Stomach (tissue), 9 donors: ENCODE data around the gene NEDD9. TPM values are rescaled to one million over a fixed set of nuclear protein-coding genes. Genes with fewer than 3 reads are reported as not detected.

Experiments used
- DNase-seq, 2 donors: peaks; one replicate each; pipeline versions ENCODE4 v3.0.0 to v3.0.0-alpha.2; 2013 to 2019
- H3K27ac ChIP-seq, 5 donors: fragments of 200-600 bp in 4 of 5; sonication (generic) in 4 of 5; one replicate each; pipeline ENCODE4 v1.5.1; 2013 to 2019; ENCODE audit warnings: mild to moderate bottlenecking in 1 of 5, moderate library complexity in 1 of 5
- H3K27me3 ChIP-seq, 3 donors: fragments of 200-600 bp; sonication (generic); one replicate each; pipeline ENCODE4 v1.5.1; 2017 to 2019; ENCODE audit warnings: mixed run types in 1 of 3
- H3K36me3 ChIP-seq, 4 donors: fragments of 200-600 bp; sonication (generic); 1 replicate in 3 of 4; 2 replicates in 1 of 4; pipeline ENCODE4 v1.5.1; 2016 to 2019
- H3K4me1 ChIP-seq, 4 donors: fragments of 200-600 bp; sonication (generic); one replicate each; pipeline ENCODE4 v1.5.1; 2016 to 2019
- H3K4me3 ChIP-seq, 4 donors: fragments of 200-600 bp; sonication (generic) in 3 of 4; one replicate each; pipeline ENCODE4 v1.5.1; 2016 to 2019; ENCODE audit warnings: mild to moderate bottlenecking in 1 of 4
- H3K9me3 ChIP-seq, 4 donors: fragments of 200-600 bp; sonication (generic); one replicate each; pipeline ENCODE4 v1.5.1; 2016 to 2019
- EP300 ChIP-seq: sonication (generic); formaldehyde crosslinking; IDR thresholded peaks from one replicate; pipeline ENCODE4 v1.6.1; 2017; ENCODE audit warnings: antibody characterized with exemption
- POLR2A ChIP-seq, 4 donors: fragments of 450-650 bp; IDR thresholded peaks; one replicate each; pipeline ENCODE4 v1.6.1; 2016; ENCODE audit warnings: antibody characterized with exemption in 4 of 4, control low read depth in 2 of 4, mild to moderate bottlenecking in 1 of 4, moderate library complexity in 1 of 4
- POLR2AphosphoS5 ChIP-seq, 3 donors: sonication (generic); formaldehyde crosslinking; IDR thresholded peaks; one replicate each; pipeline ENCODE4 v1.6.1; 2016; ENCODE audit warnings: antibody characterized with exemption in 3 of 3
- WGBS, 5 donors: extraction: QIAGEN DNeasy Blood & Tissue Kit in 3 of 5; methylation state at CpG; one replicate each; pipeline versions ENCODE4 v1.1.5 to v1.1.7; 2013 to 2018; 5-methylcytosine and 5-hydroxymethylcytosine counted together
- intact Hi-C: fragments of 100-400 bp; cut with DNase I; formaldehyde crosslinking; loops from one replicate; pipeline ENCODE4 v1.15.1; 2023; ENCODE audit warnings: low total_unique reads
- polyA plus RNA-seq, 3 donors: library from polyadenylated mRNA; stranded (reverse); fragments of 200-250 nt; gene quantifications; one replicate each; pipeline ENCODE4 v1.2.3, GENCODE V29; 2013
- total RNA-seq, 5 donors: library from RNA; depleted of rRNA; stranded (reverse); fragments of >200 nt; gene quantifications; one replicate each; pipeline versions ENCODE4 v1.1.0 to v1.2.3, GENCODE V29; 2014 to 2016
- TF ChIP-seq, protein P1 (sequence below), 7 experiments: fragments of 450-650 bp in 4 of 7; fragments of 200-600 bp in 3 of 7; sonication (generic) in 3 of 7; IDR thresholded peaks; one replicate each; pipeline ENCODE4 v1.5.1; 2016 to 2019; ENCODE audit warnings: antibody characterized with exemption in 7 of 7, control low read depth in 2 of 7, mild to moderate bottlenecking in 1 of 7
- donor health status: healthy with polysubstance abuse.
- donor health status: Bipolar disorder and iron deficiency.
- donor health status: healthy.

The NEDD9 gene
- total and polyA plus RNA-seq, 8 donors: 4.2 to 97.9 (median 26.9) TPM

DNA sequence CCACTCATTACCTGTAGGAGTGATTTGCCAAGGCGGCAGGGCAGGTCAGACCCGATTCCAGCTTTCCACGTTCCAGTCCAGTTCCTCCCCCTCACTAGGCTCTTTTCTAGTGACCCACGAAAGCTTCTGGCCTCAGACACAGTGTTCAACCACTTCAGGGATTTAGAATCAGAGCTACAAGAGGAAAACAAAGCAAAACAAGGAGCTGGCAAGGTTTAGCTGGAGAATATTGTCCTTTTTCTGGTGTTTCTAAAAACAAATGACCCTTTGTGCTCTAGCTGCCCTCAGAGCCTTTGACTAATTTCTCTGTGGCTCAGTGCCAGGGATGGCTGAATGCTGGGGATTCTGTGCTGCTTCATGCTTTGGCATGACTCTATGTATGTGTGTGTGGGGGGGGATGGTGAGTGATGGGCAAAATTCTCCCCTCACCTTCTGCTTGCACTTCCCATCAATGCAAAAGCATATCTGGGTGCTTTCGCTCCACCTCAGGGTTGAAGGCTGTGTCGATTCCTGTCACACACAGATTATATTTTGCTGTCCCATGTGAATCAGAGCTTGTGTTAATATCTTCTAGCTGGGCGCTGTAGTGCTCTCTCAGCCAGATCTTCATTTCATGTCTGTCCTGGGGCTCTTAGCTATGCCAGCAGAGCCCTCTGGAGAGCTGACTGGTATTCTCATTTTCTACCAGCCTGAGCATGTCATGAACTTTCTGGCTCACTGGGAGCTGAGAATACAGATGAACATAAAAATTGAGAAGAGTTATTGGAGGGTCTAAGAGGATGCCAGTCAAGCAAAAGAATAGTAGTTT, 19.3 kb upstream of the NEDD9 start:
- Histone ChIP-seq H3K27me3 (no peaks in the 10 kb centered on the region), H3K4me1 (peaks cover 8 to 29% (median 20%) of the 10 kb centered on the region in 4 donors), H3K4me3 (no peak overlapping the region), H3K27ac (peak overlapping the region; percentile 44 to 77 (median 68)), H3K9me3 (peaks cover 0 to 4% (median 0%) of the 10 kb centered on the region in 4 donors), H3K36me3 (peaks cover 0 to 5% (median 0%) of the 10 kb centered on the region in 4 donors)
- 42 to 60% (median 42%) methylated on average over 7 of the region's 7 CpGs for WGBS, 5 donors
- TF ChIP-seq POLR2AphosphoS5 (IDR thresholded peaks at IDR 0.05): peak; percentile 18 to 62 (median 30)
- no peak for TF ChIP-seq EP300
- intact Hi-C loops: no loop called here
- peak; percentile 50 to 84 for DNase-seq

DNA sequence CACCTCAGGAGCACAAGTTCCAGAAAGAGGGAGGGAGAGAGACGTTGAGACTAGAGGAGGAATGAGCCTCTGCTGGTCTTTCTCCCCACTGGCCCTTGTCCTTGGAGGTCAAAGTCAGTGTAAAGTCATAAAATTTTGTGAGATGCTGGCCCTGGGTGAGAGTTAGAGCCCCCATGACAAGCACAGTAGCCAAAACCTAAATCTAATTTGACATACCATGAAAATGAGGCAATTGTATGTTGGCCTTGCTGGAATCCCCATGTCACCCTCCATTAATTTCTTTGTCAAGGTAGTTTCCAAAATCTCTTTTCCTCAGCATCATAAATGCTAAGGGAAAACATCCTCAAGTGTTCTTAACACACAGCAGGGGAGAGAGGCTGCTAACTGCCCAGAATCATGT, 17.6 kb upstream of the NEDD9 start:
- WGBS, 5 donors: 85 to 98% (median 90%) methylated on average over 1 of the region's 1 CpG
- H3K4me1 ChIP-seq: peaks cover 8 to 41% (median 24%) of the 10 kb centered on the region in 4 donors
- no peak for DNase-seq
- no peak overlapping the region for H3K27ac ChIP-seq
- TF ChIP-seq, protein P1, sequence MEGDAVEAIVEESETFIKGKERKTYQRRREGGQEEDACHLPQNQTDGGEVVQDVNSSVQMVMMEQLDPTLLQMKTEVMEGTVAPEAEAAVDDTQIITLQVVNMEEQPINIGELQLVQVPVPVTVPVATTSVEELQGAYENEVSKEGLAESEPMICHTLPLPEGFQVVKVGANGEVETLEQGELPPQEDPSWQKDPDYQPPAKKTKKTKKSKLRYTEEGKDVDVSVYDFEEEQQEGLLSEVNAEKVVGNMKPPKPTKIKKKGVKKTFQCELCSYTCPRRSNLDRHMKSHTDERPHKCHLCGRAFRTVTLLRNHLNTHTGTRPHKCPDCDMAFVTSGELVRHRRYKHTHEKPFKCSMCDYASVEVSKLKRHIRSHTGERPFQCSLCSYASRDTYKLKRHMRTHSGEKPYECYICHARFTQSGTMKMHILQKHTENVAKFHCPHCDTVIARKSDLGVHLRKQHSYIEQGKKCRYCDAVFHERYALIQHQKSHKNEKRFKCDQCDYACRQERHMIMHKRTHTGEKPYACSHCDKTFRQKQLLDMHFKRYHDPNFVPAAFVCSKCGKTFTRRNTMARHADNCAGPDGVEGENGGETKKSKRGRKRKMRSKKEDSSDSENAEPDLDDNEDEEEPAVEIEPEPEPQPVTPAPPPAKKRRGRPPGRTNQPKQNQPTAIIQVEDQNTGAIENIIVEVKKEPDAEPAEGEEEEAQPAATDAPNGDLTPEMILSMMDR (IDR thresholded peaks at IDR 0.05): no peak
- TF ChIP-seq EP300: no peak
- TF ChIP-seq POLR2A (IDR thresholded peaks at IDR 0.05): no peak
- TF ChIP-seq POLR2AphosphoS5 (IDR thresholded peaks at IDR 0.05): no peak
- intact Hi-C loops: no loop called here
- no peaks in the 10 kb centered on the region for H3K27me3 ChIP-seq
- peaks cover 0 to 5% (median 0%) of the 10 kb centered on the region in 4 donors for H3K36me3 ChIP-seq
- H3K9me3 ChIP-seq: peaks cover 0 to 4% (median 0%) of the 10 kb centered on the region in 4 donors
- H3K4me3 ChIP-seq: no peak overlapping the region

DNA sequence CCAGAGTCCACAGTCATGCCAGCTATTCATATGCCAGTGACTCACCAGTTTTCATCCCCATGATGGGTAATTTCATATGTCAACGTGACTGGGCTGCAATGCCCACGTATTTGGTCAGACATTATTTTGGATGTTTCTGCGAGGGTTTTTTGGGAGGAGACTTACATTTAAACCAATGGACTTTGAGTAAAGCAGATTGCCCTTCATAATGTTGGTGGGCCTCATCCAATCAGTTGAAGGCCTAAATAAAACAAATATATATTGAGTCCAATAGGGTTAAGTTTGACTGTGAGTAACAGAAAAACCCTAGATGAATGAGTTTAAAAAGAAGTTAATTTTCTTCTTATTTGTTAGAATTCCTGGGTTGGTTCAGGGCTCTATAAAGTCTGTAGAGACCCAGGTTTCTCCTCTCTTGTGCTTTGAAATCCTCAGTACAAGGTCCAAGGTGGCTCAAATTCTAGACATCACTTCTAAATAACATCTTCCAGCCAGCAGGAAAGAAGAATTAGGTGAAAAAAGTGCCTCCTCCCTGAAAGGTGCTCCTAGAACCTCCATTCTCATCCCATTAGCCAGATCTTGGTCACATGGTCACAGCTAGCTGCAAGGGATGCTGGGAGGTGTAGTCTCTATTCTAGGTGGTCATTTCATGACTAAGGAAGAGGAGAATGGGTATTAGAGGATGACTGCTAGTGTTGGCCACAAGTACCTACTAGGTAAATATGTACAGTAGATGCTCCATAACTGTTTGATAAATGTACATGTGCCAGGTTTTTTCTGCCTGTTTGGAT, 16.7 kb upstream of the NEDD9 start:
- H3K4me3 ChIP-seq: no peak overlapping the region
- no peak overlapping the region for H3K27ac ChIP-seq
- no peaks in the 10 kb centered on the region for H3K27me3 ChIP-seq
- peaks cover 0 to 4% (median 0%) of the 10 kb centered on the region in 4 donors for H3K9me3 ChIP-seq
- no peak for TF ChIP-seq POLR2A (IDR thresholded peaks at IDR 0.05)
- TF ChIP-seq, protein P1 (IDR thresholded peaks at IDR 0.05): no peak
- TF ChIP-seq EP300: no peak
- no peak for TF ChIP-seq POLR2AphosphoS5 (IDR thresholded peaks at IDR 0.05)
- no peak for DNase-seq
- H3K4me1 ChIP-seq: peaks cover 8 to 44% (median 26%) of the 10 kb centered on the region in 4 donors
- WGBS, 5 donors: 94 to 98% (median 96%) methylated on average over 3 of the region's 3 CpGs
- intact Hi-C loops: no loop called here
- peaks cover 0 to 5% (median 0%) of the 10 kb centered on the region in 4 donors for H3K36me3 ChIP-seq

DNA sequence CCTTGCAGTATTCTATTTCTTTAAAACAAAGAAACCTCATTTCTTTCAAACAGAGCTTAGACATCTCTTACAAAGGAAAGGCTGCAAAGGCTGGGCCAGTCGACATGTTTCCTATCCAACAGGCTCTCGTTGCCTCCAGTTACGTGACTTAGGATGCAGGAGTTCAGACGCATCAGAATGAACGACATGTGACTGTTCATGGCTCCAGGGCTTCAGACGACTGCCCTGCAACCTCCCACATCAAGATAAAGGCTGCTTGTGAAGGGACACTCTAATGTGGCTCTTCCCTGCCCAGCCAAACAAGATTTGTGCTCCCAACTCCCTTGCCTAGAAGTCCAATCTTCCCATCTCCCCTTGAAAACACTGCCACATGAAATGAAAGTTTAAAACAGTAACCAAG, 14.3 kb upstream of the NEDD9 start:
- Histone ChIP-seq H3K4me1 (peaks cover 9 to 39% (median 27%) of the 10 kb centered on the region in 4 donors), H3K27ac (no peak overlapping the region), H3K4me3 (no peak overlapping the region), H3K27me3 (no peaks in the 10 kb centered on the region), H3K9me3 (peaks cover 0 to 4% (median 0%) of the 10 kb centered on the region in 4 donors), H3K36me3 (peaks cover 0 to 5% (median 0%) of the 10 kb centered on the region in 4 donors)
- DNase-seq: no peak
- intact Hi-C loops: no loop called here
- 81 to 86% (median 83%) methylated on average over 6 of the region's 6 CpGs for WGBS, 5 donors
- TF ChIP-seq, protein P1 (IDR thresholded peaks at IDR 0.05): no peak
- TF ChIP-seq EP300 (no peak), POLR2AphosphoS5 (IDR thresholded peaks at IDR 0.05) (no peak), POLR2A (IDR thresholded peaks at IDR 0.05) (no peak)
